ENCODE measurements around the gene IFNG-AS1.
A peak's percentile ranks its signal among the peaks of the same experiment; 100 is the strongest.

IFNG-AS1 gene

DNA sequence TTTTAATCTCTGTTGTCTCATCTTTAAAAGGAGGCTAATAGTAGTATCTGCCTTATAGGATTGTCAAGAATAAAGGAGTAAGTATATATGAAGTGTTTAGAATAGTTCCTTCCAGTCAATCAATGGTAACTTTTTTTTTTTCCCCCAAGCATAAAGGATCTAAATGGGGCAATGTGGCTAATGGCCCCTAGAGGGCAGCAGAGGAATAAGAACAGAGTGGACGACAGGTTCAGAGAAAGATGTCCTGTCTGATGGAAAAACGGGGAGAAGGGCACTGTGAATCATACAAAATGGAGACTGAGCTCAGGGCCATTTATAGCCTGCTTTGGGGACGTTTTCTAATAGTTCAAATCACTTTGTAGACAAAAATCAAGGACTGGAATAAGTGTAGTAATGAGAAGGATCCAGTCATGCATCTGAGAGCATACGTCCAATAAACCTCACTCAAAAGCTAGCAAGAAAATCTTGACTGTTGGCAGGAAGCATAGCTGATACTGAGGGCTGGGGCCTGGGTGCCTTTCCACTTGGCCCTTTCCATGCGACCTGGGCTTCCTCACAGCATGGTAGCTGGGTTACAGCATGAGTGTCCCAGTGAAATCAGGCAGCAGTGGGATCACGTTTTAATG is 51.3 kb downstream of the IFNG-AS1 start:
- peak; percentile 64 for DNase-seq

DNA sequence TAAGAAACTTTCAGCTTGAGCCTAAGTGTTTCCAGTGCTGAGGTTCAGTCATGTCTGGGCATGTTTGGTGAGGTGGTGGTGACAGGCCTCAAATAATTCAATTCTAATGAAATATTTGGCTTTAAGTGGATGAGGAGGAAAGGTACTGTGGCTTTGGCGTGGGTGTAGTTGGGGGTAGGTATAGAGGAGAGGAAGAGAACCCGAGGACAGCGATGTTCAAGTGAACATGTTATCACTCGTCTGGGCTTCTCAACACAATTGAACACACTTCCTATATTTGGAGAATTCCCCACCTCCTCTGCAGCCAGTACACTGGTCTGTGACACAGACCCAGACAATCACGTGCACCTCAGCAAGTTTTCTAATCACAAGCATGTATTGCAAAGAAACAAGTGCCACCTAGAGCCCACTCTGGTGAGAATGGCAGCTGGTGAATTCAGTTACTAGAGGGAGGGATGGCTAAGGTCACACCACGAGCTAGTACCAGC is 53.0 kb downstream of the IFNG-AS1 start:
- no peak for DNase-seq

DNA sequence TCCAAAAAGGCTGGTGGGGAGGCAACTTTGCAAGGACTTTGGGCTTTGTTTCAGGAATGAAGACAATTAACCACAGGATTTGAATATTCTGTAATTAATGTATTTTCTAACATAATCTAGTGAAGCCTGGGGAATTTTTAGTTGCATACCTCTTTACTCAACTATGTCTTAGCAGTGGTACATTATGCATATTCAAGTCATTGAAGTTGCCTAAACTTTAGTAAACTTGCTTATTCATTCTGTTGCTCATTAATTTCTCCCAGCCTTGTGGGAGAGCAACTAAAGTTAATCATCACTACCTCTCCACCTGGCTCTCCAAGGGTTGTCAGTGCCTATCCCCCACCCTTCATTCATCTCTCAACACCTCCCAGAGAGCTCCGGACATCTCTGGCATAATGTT is 54.2 kb downstream of the IFNG-AS1 start:
- DNase-seq, result no peak

- no peak for DNase-seq
Measured at GRCh38 chr12:68048648-68049297, 59.5 kb downstream of the IFNG-AS1 start.

GRCh38 chr12:68056300-68056699 is 67.1 kb downstream of the IFNG-AS1 start:
- DNase-seq, result no peak

DNA sequence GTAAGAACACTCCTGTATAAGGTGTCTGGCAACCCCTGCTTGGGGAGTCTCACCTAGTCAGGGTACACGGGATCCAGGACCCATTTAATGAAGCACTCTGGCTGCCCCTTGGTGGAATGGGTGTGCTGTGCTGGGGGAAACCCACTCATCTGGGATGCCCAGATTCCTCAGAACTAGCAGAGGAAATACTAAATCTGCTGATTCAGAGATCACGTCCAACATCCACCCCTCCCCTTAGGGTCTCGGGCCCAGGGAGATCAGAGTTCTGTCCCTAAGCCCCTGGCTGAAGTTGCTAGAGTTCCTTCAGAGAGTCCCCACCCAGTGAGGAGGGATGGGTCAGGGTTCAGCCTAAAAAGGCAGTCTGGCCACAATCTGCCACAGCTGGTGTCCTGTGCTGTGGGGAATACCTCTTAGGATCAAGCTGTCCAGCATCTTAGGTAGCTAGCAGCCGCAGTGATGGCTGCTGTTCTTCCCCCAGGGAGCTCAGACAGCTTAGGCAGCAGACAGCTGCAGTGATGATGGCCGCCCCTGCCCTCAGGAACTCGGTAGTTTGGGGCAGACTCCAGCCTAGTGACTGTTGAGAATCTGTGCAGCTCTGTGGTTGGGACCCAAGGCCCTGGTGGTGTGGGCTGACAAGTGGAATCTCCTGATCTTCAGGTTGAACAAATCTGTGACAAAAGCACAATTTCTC is 74.8 kb downstream of the IFNG-AS1 start:
- no peak for DNase-seq

DNA sequence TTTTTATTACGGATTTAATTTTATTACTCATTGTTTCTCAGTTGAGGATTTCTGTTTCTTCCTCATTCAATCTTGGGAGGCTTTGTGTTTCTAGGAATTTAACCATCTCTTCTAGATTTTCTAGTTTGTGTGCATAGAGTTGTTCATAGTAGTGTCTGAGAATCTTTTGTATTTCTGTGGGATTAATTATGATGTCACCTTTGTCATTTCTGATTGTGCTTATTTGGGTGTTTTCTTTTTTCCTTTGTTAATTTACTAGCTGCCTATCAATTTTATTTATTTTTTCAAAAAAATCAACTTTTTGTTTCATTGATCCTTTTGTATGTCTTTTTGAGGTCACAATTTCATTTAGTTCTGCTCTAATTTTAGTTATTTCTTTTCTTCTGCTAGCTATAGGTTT is 75.9 kb downstream of the IFNG-AS1 start:
- no peak for DNase-seq

DNA sequence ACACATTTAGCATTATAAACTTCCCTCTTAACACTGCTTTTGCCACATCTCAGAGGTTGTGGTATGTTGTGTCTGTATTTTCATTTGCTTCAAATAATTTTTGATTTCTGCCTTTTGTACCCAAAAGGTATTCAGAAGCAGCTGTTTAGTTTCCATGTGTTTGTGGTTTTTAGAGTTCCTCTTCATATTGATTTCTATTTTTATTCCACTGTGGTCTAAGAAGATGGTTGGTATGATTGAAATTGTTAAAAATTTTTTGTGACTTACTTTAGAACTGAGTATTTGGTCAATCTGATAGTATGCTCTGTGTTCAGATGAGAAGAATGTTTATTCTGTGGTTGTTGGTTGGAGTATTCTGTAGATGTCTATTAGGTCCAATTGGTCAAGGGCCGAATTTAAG is 76.4 kb downstream of the IFNG-AS1 start:
- no peak for DNase-seq

GRCh38 chr12:68067762-68068376 is 78.6 kb downstream of the IFNG-AS1 start:
- no peak for DNase-seq

DNA sequence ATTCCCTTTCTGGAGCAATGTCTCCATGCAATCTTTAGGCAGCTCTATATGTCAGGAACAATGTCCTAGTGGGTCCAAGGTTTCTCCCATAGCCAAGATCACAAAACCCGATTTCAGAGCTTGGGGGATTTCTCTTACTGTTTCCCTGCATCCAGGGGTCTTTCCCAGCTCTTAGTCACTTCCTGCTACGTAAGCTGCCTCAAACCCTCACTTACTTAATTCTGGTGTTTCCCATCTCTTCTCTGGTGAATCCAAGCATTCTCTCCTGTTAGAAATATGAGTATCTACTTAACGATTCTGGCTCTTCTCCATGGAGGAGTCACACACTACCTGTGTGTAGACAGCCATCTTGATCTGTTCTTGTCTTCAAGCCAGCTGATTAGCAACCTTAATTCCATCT is 80.0 kb downstream of the IFNG-AS1 start:
- DNase-seq, result no peak
